Activated CD4-positive, CD25-positive, alpha-beta regulatory T cell treated with anti-CD3 and anti-CD28 coated beads, Interleukin-2, amount 50 U/mL, for 72 hours (primary cell): ENCODE measurements around the gene NOM1.

Source experiments
- DNase-seq: peaks from one replicate; pipeline ENCODE4 v3.0.0; 2021

Gene NOM1

DNA sequence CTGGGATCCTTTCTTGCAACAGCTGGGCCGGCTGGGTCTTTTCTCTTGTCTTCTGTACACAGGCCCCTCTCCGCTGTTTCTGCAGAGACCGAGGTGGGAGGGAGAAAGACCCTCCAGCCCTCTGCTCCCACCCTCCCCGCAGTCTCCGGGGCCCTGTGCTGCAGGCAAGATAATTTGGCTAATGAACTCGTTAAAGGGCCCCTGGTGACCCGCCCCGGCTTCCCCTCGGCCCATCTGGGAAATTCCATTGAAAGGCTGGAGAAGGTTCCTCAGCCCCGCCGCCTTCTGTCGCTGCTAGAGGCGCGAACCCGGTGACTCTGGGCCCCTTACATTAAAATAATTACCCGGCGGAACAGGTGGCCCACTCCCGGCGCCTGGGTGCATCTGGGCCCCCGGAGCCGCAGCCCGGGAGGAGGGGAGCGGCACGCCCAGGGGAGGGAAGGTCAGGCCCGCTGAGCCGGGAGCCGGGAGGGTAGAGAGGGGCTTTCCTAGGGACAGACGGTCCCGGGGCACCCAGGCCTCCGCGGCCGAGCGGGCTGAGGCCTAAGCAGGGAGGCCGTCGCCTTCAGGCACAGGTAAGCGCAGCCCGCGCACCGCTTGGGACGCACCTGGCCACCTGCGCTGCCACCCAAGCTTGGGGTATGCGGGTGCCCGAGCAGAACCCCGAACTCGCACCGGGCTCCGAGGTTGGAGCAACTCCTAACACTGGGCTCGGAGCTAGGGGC, 68.3 kb downstream of the NOM1 start:
- no peak for DNase-seq

DNA sequence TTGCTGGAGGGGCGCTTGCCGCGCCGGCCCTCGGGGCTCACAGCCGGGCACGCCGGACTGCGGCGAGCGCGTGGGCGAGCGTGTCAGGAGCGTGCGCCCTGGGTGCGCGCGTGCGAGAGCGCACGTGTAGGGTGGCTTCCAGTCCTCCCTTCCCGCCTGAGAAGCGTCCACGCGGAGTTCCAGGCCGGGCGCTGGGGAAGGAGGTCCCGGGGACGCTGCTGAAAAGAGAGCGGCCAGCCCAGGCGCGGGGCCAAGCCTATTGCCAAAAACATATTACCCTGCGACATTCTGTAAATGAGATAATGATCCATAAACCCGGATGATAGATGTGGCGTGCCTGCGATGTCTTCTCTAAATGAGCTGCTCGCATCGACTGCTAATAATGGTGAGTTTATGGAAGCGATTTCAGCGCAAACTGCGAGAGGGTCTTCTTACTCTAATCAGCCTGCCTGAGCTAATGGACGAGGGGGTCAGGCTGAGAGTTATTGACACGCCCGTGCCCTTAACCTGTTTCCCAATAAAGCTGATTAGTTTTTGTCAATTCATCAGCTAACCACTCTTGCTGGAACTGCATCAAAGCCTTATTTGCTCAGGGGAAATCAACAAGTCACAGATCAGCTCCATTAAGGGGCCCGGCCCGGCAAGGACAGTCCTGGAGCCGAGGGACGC, 69.0 kb downstream of the NOM1 start:
- no peak for DNase-seq

DNA sequence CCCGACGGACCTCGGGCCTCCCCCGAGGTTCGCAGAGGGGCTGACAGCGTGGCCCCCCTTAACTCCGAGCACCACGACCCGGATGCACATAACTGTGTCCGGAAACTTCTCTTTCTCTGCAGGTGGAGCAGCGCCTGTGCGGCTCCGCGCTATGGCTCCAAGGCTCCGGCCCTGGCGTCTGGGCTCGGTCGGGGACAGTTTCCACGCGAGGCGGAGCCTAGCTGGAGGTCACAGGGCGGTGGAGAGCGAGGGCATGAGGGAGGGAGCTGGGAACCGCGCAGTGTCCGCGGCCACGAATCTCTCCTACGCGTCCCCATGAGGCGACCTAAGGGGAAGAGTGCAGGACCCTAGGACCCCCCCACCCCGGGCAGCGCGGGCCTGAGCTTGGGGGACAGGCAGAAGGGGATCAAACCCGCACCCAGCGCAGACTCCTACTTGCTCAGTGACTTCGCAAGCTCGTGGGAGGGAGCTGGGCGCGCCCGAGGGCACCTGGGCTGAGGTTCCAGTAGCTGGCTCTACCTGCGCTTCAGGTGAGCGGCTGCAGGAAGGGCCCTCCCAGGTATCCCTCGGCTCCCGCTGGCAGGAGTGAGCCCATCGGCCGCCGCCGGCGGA, 69.6 kb downstream of the NOM1 start:
- DNase-seq: no peak

DNA sequence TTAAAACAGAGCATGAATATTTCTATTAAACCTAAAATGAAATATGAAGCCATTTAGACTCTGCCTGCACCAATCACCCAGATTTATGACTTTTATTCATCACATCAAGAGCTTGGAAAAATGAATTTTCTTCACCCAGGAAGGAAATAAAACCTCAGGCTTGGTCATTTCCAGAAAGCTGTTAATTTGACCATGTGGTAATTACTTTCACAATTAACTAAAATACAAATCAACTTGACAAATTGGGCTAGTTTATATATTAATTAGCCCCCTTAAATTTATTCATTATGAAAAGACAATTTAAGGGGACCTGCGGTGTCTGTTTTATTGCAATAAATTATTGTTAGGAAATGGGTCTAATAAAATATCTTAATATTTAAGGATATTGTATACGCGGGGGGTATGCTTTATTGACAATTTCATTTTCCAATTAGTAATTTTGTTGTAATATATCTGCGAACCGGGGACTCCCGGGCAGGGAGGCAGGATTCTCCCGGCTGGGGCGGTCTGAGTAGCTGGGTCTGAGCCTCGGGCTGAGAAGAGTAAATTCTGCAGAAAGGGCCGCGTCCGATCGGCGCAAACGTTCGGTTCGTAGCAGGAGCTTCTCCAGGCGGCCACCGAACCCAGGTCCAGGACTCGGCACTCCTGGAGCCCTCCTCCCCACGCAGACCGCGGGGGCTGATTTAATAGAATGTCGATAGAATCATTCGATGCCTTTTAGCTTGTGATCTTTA, 70.4 kb downstream of the NOM1 start:
- no peak for DNase-seq

DNA sequence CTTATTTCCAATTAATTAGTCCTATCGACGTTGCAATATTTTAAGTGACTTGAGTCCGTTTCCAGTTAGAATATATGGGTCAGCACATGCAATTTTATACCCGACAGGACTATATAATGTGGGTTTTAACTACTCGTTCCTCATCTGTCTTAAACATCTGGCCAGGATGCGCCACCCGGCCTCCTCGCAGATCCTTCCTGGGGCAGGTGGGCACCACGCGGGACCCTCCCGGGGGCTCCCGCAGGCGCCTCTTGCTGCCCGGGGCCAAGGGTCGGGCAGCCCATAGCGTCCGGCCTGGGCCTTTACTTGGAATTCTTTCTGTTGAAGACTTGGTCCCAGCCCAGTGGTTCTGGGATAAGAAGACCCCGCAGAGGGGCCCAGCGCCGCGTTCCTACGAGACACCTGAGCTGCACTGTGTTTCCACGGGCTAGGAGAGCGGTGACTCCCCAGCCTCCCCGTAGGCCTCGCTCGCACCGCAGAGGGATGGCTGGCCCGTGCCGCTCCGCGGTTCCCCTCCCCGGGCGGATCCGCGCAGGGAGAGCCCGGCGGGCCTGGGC, 71.1 kb downstream of the NOM1 start:
- DNase-seq: no peak

DNA sequence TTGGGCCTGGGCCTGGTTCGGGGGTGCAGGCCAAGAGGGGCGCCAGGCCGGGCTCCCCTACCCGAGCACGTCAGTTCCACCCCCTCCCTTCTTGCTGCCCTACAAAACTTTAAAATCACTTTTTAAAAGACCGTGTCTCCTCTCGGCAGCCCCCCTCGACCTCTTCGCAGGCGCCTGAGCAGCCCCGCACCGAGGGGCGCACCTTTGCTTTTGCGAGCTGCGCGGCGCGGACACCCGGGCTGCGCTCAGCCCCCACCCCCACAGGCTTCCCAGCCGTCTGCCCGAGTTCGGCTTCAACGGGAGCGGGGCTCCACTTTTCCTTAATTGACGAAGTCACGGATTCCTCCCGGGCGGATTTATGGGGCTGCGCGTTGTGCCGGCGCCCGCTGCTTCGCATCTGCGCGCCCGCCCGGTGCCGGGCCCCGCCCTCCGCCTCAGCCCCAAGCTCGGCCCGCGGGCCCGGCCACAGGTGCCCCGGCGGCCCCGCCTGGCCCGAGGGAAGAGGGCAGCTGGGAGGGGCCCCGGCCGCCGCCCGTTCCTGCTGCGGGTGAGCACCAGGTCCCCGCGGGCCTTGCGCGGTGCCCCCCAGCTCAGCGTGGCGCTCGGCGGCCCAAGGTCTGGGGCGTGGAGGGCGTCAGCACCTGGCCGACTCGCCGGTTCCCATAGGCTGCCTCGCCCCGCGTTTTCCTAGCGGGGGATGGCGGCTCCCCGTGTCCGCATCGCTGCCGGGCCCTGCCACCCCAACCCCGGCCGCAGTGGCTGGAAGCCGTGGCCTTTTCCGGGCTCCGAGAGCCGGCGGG, 71.8 kb downstream of the NOM1 start:
- DNase-seq: no peak

DNA sequence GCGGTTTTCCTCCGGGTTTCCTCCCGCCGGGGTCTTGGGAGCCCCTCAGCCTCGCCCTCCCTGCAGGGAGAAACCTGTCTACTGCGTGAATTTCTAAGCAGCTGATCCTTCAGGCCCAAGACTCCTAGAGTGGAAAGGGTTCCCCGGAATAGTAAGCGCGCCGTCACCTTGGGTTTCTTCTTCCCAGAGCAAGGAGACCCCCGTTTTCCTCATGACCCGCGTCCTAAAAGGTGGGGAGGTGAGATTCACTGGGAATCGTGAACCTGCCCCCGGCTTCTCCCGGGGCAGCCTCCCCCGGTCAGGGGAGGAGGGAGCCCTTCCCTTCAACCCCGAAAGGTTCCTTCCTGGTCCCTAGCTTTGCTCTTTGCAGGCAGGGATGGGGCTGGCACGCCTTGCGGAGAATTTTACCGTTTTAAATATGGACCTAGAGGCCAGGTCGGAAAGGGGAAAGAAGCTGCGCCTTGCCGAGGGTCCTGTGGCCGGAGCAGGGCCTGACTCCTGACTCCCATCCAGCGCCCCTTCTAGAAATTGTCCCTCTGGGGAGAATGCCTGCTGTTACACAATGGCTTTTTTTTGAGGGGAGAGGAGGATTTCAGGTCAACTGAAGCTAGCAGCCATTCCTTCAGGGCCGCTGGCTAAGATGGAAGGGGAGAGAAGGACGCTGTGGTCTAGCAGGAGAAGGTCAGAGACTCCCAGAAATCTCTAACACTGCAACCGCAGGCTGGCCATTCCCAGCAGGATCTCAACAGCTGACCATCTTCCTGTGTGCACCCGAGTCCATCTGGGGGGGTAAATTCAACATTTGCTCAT, 72.6 kb downstream of the NOM1 start:
- DNase-seq: no peak
